AG09309 (cell line): ENCODE measurements around the gene PHLDB2.

Experiments
- DNase-seq: peaks from one replicate; pipeline ENCODE4 v3.0.0-alpha.2; 2010; ENCODE audit warnings: low read depth
- H3K4me3 ChIP-seq: 2 replicates; pipeline ENCODE4 v1.5.1; 2011; ENCODE audit warnings: mild to moderate bottlenecking, low read depth, low read length, moderate library complexity; ENCODE audit not compliant: control insufficient read depth
- TF ChIP-seq, protein P1 (sequence below): IDR thresholded peaks from 2 replicates; pipeline ENCODE4 v1.5.1; 2011; ENCODE audit warnings: mild to moderate bottlenecking, low read depth, low read length, inconsistent platforms; ENCODE audit not compliant: insufficient read depth, control insufficient read depth; ENCODE audit errors: missing control alignments

Gene PHLDB2

DNA sequence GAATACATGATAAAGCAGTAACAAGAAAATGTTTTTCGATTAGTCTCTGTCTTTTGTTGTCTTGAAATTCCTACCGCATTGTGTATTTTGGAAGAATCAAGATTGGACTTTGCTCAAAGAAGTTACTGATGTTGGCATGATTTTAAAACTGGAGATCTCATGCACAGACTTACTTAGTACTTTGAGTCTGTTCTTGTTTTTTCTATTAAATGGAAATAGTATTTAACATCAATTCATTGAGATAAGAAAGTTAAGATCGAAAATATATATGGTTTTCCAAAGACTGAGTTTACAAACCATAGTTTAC is 122.3 kb downstream of the PHLDB2 start:
- TF ChIP-seq, protein P1, sequence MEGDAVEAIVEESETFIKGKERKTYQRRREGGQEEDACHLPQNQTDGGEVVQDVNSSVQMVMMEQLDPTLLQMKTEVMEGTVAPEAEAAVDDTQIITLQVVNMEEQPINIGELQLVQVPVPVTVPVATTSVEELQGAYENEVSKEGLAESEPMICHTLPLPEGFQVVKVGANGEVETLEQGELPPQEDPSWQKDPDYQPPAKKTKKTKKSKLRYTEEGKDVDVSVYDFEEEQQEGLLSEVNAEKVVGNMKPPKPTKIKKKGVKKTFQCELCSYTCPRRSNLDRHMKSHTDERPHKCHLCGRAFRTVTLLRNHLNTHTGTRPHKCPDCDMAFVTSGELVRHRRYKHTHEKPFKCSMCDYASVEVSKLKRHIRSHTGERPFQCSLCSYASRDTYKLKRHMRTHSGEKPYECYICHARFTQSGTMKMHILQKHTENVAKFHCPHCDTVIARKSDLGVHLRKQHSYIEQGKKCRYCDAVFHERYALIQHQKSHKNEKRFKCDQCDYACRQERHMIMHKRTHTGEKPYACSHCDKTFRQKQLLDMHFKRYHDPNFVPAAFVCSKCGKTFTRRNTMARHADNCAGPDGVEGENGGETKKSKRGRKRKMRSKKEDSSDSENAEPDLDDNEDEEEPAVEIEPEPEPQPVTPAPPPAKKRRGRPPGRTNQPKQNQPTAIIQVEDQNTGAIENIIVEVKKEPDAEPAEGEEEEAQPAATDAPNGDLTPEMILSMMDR = no peak
- DNase-seq = no peak
- H3K4me3 ChIP-seq = no peak overlapping the region

DNA sequence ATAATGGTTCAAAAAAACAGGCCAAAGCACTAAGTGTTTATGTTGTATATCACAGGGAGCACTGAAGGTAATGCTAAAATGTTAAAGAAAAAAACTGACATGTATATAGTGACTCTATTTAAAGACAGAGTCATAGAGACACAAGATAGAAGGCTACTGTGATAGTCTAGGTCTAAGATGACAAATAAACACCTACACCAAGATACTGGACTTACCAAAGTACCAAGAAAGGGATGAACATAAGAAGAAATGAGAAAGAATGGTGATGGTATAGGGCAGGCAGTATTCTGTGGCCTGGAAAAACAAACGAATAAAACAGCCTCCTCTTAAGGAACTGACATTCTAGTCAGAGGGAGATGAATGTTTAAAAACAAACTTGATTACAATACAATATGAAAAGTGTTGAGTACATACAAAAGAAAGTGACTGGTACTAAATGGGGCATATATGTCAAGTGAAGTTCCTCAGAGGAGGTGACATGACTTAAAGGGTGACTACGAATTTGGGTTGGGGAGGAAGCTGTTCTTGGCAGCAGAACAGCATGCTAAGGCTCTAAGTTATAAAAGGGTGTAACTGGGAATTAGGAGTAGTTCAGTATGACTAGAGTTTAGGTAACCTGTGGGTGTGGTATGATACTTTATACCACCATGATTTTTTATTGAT is 125.7 kb downstream of the PHLDB2 start:
- DNase-seq = no peak
- TF ChIP-seq, protein P1 = no peak
- no peak overlapping the region for H3K4me3 ChIP-seq

DNA sequence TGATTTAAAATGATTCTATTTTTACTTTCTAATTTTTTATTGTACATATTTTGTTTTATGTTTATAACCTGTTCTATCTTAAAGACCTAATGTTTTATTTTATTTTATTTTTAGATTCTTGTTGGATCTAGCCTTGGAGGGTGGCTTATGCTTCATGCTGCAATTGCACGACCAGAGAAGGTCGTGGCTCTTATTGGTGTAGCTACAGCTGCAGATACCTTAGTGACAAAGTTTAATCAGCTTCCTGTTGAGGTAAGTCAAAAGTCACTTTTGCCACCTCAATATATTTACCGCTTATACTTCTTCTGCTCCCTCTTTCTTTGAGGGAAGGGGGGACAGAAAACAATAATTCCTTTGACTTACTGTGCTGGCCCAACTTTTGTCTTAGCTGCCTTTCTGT is 127.7 kb downstream of the PHLDB2 start:
- no peak overlapping the region for H3K4me3 ChIP-seq
- DNase-seq = no peak
- TF ChIP-seq, protein P1 = no peak

DNA sequence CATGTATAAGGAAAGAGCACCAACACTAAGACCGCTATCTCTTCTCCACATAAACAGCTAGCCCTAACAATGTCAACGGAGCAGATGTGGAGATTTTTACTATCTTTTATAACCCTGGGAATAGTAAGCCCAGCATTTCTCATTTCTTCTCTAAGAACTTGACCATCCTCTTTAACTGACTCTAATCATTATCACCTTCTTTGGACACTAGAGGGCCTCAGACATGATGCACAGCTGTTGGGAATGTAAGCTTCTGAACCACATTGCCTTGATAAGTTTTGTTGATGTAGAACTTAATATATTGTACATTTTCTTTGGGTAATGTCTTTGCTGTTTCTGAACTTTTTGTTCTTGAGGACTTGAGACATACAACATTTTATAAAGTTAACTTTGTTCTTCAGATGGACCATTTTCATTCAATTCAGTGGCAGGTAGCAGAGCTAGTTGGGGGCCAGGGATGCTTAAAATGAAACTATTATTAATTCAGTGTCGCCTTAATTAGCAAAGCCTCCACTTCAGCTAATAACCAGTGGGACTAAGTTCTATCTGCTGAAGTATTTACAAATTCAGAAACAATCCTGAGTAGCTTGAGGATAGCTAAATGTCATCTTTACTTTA is 130.1 kb downstream of the PHLDB2 start:
- TF ChIP-seq, protein P1 = peak; percentile 78
- H3K4me3 ChIP-seq = no peak overlapping the region
- DNase-seq = peak; percentile 51

DNA sequence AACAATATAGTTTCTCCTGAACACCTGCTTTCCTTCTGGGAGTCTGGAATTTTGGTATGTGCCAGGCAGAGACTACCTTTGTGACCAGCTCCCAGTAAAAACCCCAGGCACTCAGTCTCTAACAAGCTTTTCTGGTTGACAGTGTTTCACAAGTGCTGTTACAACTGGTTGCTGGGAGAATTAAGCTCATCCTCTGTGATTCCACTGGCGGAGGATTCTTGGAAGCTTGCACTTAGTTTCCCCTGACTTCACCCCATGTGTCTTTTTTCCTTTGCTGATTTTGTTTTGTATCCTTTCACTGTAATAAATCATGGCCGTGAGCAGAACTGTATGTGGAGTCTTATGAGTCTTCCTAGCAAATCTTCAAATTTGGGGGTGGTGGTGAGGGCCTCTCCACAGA is 134.0 kb downstream of the PHLDB2 start:
- TF ChIP-seq, protein P1 = no peak
- no peak for DNase-seq
- H3K4me3 ChIP-seq = no peak overlapping the region

DNA sequence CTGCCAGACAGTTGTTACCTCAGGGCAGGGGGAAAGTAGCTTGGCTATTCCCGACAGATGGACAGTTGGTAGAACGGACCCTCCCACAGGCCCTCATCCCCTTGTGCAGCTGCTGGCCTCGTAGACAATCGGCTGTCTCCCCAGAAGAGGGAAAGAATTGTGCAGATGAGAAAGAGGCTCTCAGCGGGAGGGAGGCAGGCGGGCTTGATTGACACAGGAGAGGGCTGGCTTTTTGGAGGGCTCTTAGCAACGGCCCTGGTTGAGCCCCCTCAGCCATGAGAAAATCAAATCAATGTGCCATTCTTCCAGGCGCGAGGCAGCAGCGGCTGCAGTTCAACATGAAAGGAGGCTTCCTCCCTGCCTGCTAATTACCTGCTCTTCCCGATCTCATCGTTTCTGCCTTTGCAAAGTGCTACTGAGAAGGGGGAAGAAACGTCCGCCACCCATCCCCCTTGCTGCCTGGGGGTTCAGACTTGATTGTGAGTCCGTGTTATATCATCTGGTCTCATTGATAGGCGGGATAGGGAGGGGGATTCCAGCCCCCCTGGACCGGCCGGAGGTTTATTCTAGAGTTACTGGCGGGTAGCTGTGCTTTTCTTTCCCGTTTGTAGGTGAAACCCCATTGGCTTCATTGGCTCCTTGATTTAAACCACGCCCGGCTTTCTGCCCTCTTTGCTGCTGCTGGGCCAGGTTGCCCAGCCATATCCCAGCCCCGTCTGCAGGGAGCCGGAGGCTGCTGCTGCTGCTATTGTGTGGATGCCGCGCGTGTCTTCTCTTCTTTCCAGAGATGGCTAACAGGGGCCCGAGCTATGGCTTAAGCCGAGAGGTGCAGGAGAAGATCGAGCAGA is 139.8 kb downstream of the PHLDB2 start, which contains the start of gene TAGLN3:
Gene TAGLN3 (plus strand): TSS at position 287 of the 848 bp plus-strand sequence. CDS start 501 bp downstream, at position 788.
- H3K4me3 ChIP-seq = peak within 1 kb of the TSS; percentile 60
- TF ChIP-seq, protein P1 = no peak
- no peak for DNase-seq
